Glutamatergic neuron (in vitro differentiated cells): ENCODE results near the gene TEX35. TPM values are rescaled to one million over a fixed set of nuclear protein-coding genes. Genes with fewer than 3 reads are reported as not detected.

Experiments
- DNase-seq: peaks from one replicate; pipeline ENCODE4 v3.0.0; 2022
- H3K27ac Mint-ChIP-seq: one replicate; pipeline ENCODE4 v1.8.0; 2020; ENCODE audit warnings: mild to moderate bottlenecking, mixed read lengths, inconsistent platforms; ENCODE audit not compliant: unreplicated experiment
- H3K27me3 Mint-ChIP-seq: one replicate; pipeline ENCODE4 v1.8.0; 2020; ENCODE audit warnings: mild to moderate bottlenecking, moderate library complexity, mixed read lengths, inconsistent platforms; ENCODE audit not compliant: unreplicated experiment
- H3K36me3 Mint-ChIP-seq: one replicate; pipeline ENCODE4 v1.8.0; 2020; ENCODE audit warnings: mild to moderate bottlenecking, mixed read lengths, inconsistent platforms; ENCODE audit not compliant: unreplicated experiment
- H3K4me1 Mint-ChIP-seq: one replicate; pipeline ENCODE4 v1.8.0; 2020; ENCODE audit warnings: mild to moderate bottlenecking, low read depth, mixed read lengths, inconsistent platforms; ENCODE audit not compliant: unreplicated experiment
- H3K4me3 Mint-ChIP-seq: one replicate; pipeline ENCODE4 v1.8.0; 2020; ENCODE audit warnings: mild to moderate bottlenecking, mixed read lengths, inconsistent platforms; ENCODE audit not compliant: unreplicated experiment
- H3K9me3 Mint-ChIP-seq: one replicate; pipeline ENCODE4 v1.8.0; 2020; ENCODE audit warnings: mild to moderate bottlenecking, moderate library complexity, mixed read lengths, inconsistent platforms; ENCODE audit not compliant: unreplicated experiment
- total RNA-seq: library from RNA; stranded (reverse); fragmentation: NEBNext Ultra II Directional; extraction: Animal tissue kit (Norgen Biotek cat#: 25700); gene quantifications from one replicate; pipeline ENCODE4 v1.2.1, GENCODE V29; 2021; ENCODE audit not compliant: unreplicated experiment
- TF ChIP-seq, protein P1 (sequence below): fragments of 200-600 bp; sonication (generic); IDR thresholded peaks from one replicate; pipeline ENCODE4 v1.5.0; 2021; ENCODE audit not compliant: partially characterized antibody, unreplicated experiment

TEX35 gene
- total RNA-seq, 1 donor from 2014 or later: not detected

DNA sequence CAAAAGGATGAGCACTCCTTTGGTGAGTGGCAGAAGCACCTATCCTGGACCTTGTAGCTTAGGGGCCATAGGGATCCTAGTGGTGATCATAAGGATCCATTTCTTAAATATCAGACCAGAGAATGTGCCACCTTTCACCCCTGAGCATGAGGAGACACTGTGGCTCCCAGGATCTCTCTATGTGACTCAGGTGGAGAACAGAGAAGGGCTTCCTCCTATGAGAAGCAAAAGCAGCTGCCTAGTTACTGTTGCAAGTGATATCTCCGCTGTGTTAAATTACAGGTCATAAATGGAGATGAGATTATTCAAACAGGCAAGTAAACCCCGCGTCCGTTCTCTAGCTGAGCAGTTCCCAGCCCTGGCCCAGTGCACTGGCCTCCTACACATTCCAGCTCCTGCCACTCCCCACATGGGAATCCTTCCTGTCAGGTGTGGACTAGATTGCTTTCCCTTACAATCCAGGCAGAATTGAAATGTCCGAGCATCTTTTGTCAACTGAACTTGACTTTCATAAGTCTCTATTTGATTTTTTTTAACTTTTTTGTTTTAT, 42.4 kb upstream of the TEX35 start:
- Mint-ChIP-seq H3K9me3 (no peaks in the 10 kb centered on the region), H3K27me3 (no peaks in the 10 kb centered on the region), H3K4me1 (peaks cover 7% of the 10 kb centered on the region), H3K27ac (no peak overlapping the region), H3K4me3 (no peak overlapping the region), H3K36me3 (no peaks in the 10 kb centered on the region)
- no peak for DNase-seq
- TF ChIP-seq, protein P1, sequence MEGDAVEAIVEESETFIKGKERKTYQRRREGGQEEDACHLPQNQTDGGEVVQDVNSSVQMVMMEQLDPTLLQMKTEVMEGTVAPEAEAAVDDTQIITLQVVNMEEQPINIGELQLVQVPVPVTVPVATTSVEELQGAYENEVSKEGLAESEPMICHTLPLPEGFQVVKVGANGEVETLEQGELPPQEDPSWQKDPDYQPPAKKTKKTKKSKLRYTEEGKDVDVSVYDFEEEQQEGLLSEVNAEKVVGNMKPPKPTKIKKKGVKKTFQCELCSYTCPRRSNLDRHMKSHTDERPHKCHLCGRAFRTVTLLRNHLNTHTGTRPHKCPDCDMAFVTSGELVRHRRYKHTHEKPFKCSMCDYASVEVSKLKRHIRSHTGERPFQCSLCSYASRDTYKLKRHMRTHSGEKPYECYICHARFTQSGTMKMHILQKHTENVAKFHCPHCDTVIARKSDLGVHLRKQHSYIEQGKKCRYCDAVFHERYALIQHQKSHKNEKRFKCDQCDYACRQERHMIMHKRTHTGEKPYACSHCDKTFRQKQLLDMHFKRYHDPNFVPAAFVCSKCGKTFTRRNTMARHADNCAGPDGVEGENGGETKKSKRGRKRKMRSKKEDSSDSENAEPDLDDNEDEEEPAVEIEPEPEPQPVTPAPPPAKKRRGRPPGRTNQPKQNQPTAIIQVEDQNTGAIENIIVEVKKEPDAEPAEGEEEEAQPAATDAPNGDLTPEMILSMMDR: no peak

DNA sequence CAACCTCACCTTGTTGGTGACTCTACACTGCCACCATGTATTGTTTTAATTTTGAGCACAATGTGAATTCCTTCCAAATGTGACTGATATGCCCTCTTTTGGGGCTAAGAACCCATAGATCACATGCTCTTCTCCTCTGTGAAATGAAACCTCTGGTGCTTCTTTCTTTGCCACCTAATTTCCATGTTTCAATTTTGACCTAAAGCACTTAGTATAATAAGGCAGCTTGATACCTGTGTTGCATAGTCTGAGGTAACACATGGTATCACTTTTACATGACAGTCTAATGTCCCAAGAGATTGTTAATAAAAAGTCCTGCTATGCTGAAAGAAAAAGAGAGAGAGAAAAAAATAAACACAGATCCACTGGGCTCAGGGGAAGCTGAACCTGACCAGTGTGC, 40.4 kb upstream of the TEX35 start:
- H3K27ac Mint-ChIP-seq: peak overlapping the region; percentile 3
- peaks cover 7% of the 10 kb centered on the region for H3K4me1 Mint-ChIP-seq

DNA sequence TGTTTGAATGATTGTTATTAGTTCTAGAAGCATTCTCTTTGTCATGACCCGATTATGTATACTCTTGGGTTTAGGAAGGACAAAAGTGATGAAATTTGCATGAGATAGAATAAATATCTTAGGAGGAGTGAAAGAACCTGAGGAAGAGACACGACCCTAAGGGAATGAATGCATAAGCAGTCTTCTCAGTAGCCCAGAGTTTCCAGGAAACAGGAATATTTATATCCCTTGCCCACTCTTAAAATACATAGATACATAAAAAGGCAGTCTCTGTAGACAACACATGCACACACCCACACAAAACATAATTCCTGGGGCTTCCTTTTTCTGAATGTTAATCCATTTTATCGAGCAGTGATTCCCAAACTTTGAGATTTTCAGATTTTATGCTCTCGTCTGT, 35.5 kb upstream of the TEX35 start:
- DNase-seq: no peak
- Mint-ChIP-seq H3K27me3 (no peaks in the 10 kb centered on the region), H3K27ac (no peak overlapping the region), H3K4me3 (no peak overlapping the region), H3K4me1 (peaks cover 6% of the 10 kb centered on the region), H3K9me3 (no peaks in the 10 kb centered on the region), H3K36me3 (no peaks in the 10 kb centered on the region)
- TF ChIP-seq, protein P1: no peak

More for the DNA sequence above, 40.4 kb upstream of the TEX35 start:
- no peaks in the 10 kb centered on the region for H3K9me3 Mint-ChIP-seq
- H3K27me3 Mint-ChIP-seq: no peaks in the 10 kb centered on the region
- DNase-seq: no peak
- H3K36me3 Mint-ChIP-seq: no peaks in the 10 kb centered on the region
- TF ChIP-seq, protein P1: no peak
- H3K4me3 Mint-ChIP-seq: no peak overlapping the region

DNA sequence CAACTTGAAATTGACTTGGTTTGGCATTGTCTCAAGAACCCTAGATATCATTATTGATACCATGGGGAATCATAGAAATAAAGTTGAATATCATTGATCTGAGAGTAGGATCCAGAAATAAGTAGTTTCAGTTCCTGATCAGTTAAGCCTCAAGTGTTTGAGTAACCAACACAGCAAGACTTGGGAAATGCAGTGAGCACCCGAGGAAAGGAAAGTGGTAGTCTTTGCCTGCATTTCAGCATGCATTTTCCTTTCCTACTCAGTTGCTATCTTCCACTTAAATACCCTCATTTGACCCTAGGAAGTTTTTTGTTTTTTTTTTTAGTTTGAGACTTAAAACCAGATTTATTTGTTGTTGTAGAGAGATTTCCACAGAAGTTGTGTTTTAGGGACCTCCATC, 35.1 kb upstream of the TEX35 start:
- Mint-ChIP-seq H3K9me3 (no peaks in the 10 kb centered on the region), H3K4me3 (no peak overlapping the region), H3K27ac (no peak overlapping the region), H3K36me3 (no peaks in the 10 kb centered on the region), H3K27me3 (no peaks in the 10 kb centered on the region), H3K4me1 (peaks cover 1% of the 10 kb centered on the region)
- DNase-seq: no peak
- TF ChIP-seq, protein P1: no peak

DNA sequence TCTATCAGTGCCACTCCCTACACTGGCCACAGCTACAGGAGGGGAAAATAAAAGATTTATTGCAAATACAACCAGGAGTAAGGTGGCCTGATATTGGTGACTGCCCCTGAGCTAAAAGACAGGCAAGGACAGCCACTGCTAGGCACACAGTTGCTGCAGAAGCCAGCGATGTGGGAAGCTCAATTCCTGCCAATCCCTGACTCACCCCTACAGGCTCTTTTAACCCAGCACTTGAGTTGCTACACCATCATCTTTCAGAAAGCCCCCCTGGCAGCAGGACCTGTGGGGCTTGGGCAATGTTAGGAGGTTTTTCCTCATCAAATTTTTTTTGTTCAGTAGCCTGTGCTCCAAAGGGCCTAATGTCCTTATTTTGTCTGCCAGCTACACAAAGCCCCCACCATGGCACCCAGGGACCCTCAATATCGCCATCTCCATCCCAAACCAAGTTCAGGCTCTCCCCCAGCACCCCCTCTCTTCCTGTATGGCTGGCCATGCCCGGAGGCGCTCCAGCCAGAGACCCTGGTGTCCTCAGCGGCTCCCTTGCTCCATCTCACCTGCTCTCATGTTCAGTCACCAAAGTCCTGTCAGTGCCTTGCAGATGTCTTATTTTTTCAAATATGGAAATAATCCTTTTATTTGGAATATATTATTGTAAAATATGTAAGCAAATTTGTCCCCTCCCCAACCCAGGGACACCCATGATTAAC, 29.5 kb upstream of the TEX35 start:
- no peak overlapping the region for H3K27ac Mint-ChIP-seq
- H3K4me3 Mint-ChIP-seq: no peak overlapping the region
- no peak for DNase-seq
- peaks cover 2% of the 10 kb centered on the region for H3K9me3 Mint-ChIP-seq
- no peaks in the 10 kb centered on the region for H3K36me3 Mint-ChIP-seq
- peaks cover 2% of the 10 kb centered on the region for H3K27me3 Mint-ChIP-seq
- TF ChIP-seq, protein P1: no peak
- H3K4me1 Mint-ChIP-seq: no peaks in the 10 kb centered on the region
